H9 (cell line): ENCODE data around the gene ATP2A2. TPM values are rescaled to one million over a fixed set of nuclear protein-coding genes. Genes with fewer than 3 reads are reported as not detected.
A peak's percentile ranks its signal among the peaks of the same experiment; 100 is the strongest.

ENCODE experiments used
- DNase-seq: peaks from one replicate; pipeline ENCODE4 v3.0.0-alpha.2; 2017
- H2AFZ ChIP-seq: one replicate; pipeline ENCODE4 v1.6.1; 2013; ENCODE audit warnings: mild to moderate bottlenecking, low read length, control low read depth, moderate library complexity
- H2AK5ac ChIP-seq: 2 replicates; pipeline ENCODE4 v1.6.1; 2013; ENCODE audit warnings: low read length, control low read depth, mixed read lengths; ENCODE audit not compliant: insufficient read length
- H2BK120ac ChIP-seq: one replicate; pipeline ENCODE4 v1.6.1; 2013; ENCODE audit warnings: low read depth, mild to moderate bottlenecking, low read length, control low read depth, inconsistent platforms; ENCODE audit not compliant: poor library complexity, severe bottlenecking
- H2BK12ac ChIP-seq: 2 replicates; pipeline ENCODE4 v1.6.1; 2013; ENCODE audit warnings: low read length, control low read depth, mixed read lengths, low read depth; ENCODE audit not compliant: insufficient read length
- H2BK15ac ChIP-seq: 2 replicates; pipeline ENCODE4 v1.6.1; 2013; ENCODE audit warnings: low read depth, low read length, control low read depth
- H2BK20ac ChIP-seq: one replicate; pipeline ENCODE4 v1.6.1; 2013; ENCODE audit warnings: low read depth, mild to moderate bottlenecking, low read length, control low read depth, inconsistent platforms; ENCODE audit not compliant: poor library complexity, severe bottlenecking
- H2BK5ac ChIP-seq: 2 replicates; pipeline ENCODE4 v1.6.1; 2013; ENCODE audit warnings: low read length, control low read depth, mixed read lengths; ENCODE audit not compliant: insufficient read length
- H3K14ac ChIP-seq: 2 replicates; pipeline ENCODE4 v1.6.1; 2013; ENCODE audit warnings: low read length, control low read depth; ENCODE audit not compliant: insufficient read depth
- H3K18ac ChIP-seq: 2 replicates; pipeline ENCODE4 v1.6.1; 2013; ENCODE audit warnings: low read depth, mild to moderate bottlenecking, mixed read lengths, low read length, control low read depth; ENCODE audit not compliant: insufficient read length
- H3K23ac ChIP-seq: 2 replicates; pipeline ENCODE4 v1.6.1; 2013; ENCODE audit warnings: low read length, control low read depth, mixed read lengths, low read depth; ENCODE audit not compliant: insufficient read length
- H3K23me2 ChIP-seq: 2 replicates; pipeline ENCODE4 v1.6.1; 2013; ENCODE audit warnings: low read depth, mild to moderate bottlenecking, mixed read lengths, low read length, control low read depth; ENCODE audit not compliant: insufficient read length, poor library complexity, severe bottlenecking
- H3K27ac ChIP-seq: 2 replicates; pipeline ENCODE4 v1.5.1; 2013; ENCODE audit warnings: low read length, control low read depth, mixed read lengths, low read depth; ENCODE audit not compliant: insufficient read length
- H3K27me3 ChIP-seq: 2 replicates; pipeline ENCODE4 v1.6.1; 2013; ENCODE audit warnings: low read length, control low read depth, inconsistent platforms; ENCODE audit not compliant: insufficient read depth
- H3K4ac ChIP-seq: 2 replicates; pipeline ENCODE4 v1.6.1; 2013; ENCODE audit warnings: low read depth, mild to moderate bottlenecking, control low read depth, inconsistent platforms, low read length, moderate library complexity
- H3K4me1 ChIP-seq: 2 replicates; pipeline ENCODE4 v1.6.1; 2013; ENCODE audit warnings: low read length, control low read depth, inconsistent platforms; ENCODE audit not compliant: insufficient read depth
- H3K4me2 ChIP-seq: 2 replicates; pipeline ENCODE4 v1.6.1; 2013; ENCODE audit warnings: low read length, control low read depth, mixed read lengths; ENCODE audit not compliant: insufficient read length, insufficient read depth
- H3K56ac ChIP-seq: 2 replicates; pipeline ENCODE4 v1.6.1; 2013; ENCODE audit warnings: low read depth, mild to moderate bottlenecking, mixed read lengths, low read length, control low read depth; ENCODE audit not compliant: insufficient read length
- H3K79me1 ChIP-seq: 2 replicates; pipeline ENCODE4 v1.6.1; 2013; ENCODE audit warnings: low read depth, mild to moderate bottlenecking, moderate library complexity, low read length, control low read depth, inconsistent platforms; ENCODE audit not compliant: insufficient read depth, poor library complexity, severe bottlenecking
- H3K79me2 ChIP-seq: 2 replicates; pipeline ENCODE4 v1.6.1; 2013; ENCODE audit warnings: low read length, control low read depth, inconsistent platforms; ENCODE audit not compliant: insufficient read depth
- H3K9ac ChIP-seq: 2 replicates; pipeline ENCODE4 v1.6.1; 2013; ENCODE audit warnings: low read length, control low read depth, mixed read lengths; ENCODE audit not compliant: insufficient read length; ENCODE audit errors: extremely low read depth
- H3K9me3 ChIP-seq: one replicate; pipeline ENCODE4 v1.6.1; 2013; ENCODE audit warnings: low read depth, low read length, inconsistent platforms; ENCODE audit not compliant: control insufficient read depth
- H3T11ph ChIP-seq: one replicate; pipeline ENCODE4 v1.6.1; 2013; ENCODE audit warnings: mild to moderate bottlenecking, low read length, control low read depth, inconsistent platforms
- H4K20me1 ChIP-seq: one replicate; pipeline ENCODE4 v1.6.1; 2013; ENCODE audit not compliant: control insufficient read depth, insufficient read length, insufficient read depth
- H4K5ac ChIP-seq: 2 replicates; pipeline ENCODE4 v1.6.1; 2013; ENCODE audit warnings: low read depth, mild to moderate bottlenecking, mixed read lengths, low read length, control low read depth; ENCODE audit not compliant: insufficient read length
- H4K8ac ChIP-seq: replicated peaks from 2 replicates; pipeline ENCODE4 v1.6.1; 2013; ENCODE audit warnings: low read length, control low read depth, mixed read lengths, low read depth; ENCODE audit not compliant: insufficient read length
- H4K91ac ChIP-seq: 2 replicates; pipeline ENCODE4 v1.6.1; 2013; ENCODE audit warnings: low read depth, mild to moderate bottlenecking, moderate library complexity, mixed read lengths, low read length, control low read depth; ENCODE audit not compliant: insufficient read length
- H3K27ac Mint-ChIP-seq, 3 experiments: 2 replicates in 2 of 3; 3 replicates in 1 of 3; pipeline ENCODE4 v1.8.0; 2020 to 2021; ENCODE audit warnings: mixed read lengths in 3 of 3, mild to moderate bottlenecking in 1 of 3, moderate library complexity in 1 of 3
- H3K27me3 Mint-ChIP-seq: 2 replicates; pipeline ENCODE4 v1.8.0; 2021; ENCODE audit warnings: low read depth, mild to moderate bottlenecking, moderate library complexity, mixed read lengths
- H3K36me3 Mint-ChIP-seq, 3 experiments: 2 replicates in 2 of 3; 3 replicates in 1 of 3; pipeline ENCODE4 v1.8.0; 2020 to 2021; ENCODE audit warnings: low read depth in 3 of 3, mixed read lengths in 3 of 3; ENCODE audit not compliant: insufficient read depth in 1 of 3
- H3K4me1 Mint-ChIP-seq, 2 experiments: 2 replicates each; pipeline ENCODE4 v1.8.0; 2020; ENCODE audit warnings: mixed read lengths in 2 of 2
- H3K4me3 Mint-ChIP-seq, 2 experiments: 2 replicates in 1 of 2; 3 replicates in 1 of 2; pipeline ENCODE4 v1.8.0; 2020 to 2021; ENCODE audit warnings: mild to moderate bottlenecking in 2 of 2, mixed read lengths in 2 of 2, moderate library complexity in 1 of 2
- H3K9me3 Mint-ChIP-seq, 2 experiments: 2 replicates in 1 of 2; 3 replicates in 1 of 2; pipeline ENCODE4 v1.8.0; 2020; ENCODE audit warnings: mild to moderate bottlenecking in 2 of 2, mixed read lengths in 2 of 2, moderate library complexity in 1 of 2
- WGBS: extraction: QIAGEN DNeasy Blood & Tissue Kit; methylation state at CpG from one replicate; pipeline ENCODE4 v1.1.7; 2013; ENCODE audit warnings: missing lambda C conversion rate, low lambda C conversion rate, mixed read lengths; ENCODE audit not compliant: insufficient read length; ENCODE audit errors: extremely low coverage; 5-methylcytosine and 5-hydroxymethylcytosine counted together
- total RNA-seq: library from RNA; stranded (reverse); gene quantifications from 2 replicates; pipeline ENCODE4 v1.2.1, GENCODE V29; 2021
- TF ChIP-seq, protein P1 (sequence below): fragments of 200-600 bp; sonication (generic); conservative IDR thresholded peaks from 3 replicates; pipeline ENCODE4 v1.8.0; 2021; ENCODE audit warnings: antibody characterized with exemption, mild to moderate bottlenecking

Gene ATP2A2
- total RNA-seq, 1 experiment from 2014 or later = 257 TPM

DNA sequence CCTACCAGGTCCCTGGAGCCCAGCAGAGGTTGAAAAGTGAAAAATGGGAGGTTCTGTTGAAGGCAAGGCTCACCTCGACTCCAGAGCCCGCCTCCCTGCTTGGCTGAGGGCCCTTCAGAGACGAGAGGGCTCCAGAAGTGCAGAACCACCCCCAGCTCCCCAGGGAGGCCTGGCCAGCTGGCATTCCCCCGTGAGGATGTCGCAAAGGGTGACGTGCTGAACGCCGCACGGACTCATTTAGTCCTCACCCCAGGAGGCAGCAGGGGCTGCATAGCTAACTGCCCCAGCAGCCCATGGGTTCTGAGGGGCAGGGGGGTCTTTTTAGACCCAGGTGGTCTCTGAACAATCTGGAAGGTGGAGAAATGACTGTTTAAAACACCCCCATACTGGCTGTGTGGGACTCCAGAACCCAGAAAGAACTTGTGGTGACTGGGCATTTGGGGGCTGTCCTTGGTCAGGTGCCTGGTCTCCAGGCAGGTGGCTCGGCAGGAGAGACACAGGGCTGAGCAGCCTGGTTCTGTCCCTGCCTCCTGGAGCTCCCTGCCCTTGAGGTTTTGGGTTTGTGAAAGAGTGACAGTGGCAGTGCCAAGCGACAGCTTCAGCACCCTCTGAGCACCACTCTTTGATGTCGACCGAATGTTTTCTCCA lies 90.5 kb downstream of the ATP2A2 start:
- Histone ChIP-seq H2BK15ac (no peak overlapping the region), H3K4me2 (no peak overlapping the region), H4K8ac (no peak overlapping the region), H3K4me1 (no peaks in the 10 kb centered on the region), H3K18ac (no peak overlapping the region), H3K23ac (no peak overlapping the region), H2BK12ac (no peak overlapping the region), H2BK120ac (no peak overlapping the region), H2AFZ (no peak overlapping the region), H3K9ac (no peak overlapping the region), H2BK5ac (no peak overlapping the region), H4K5ac (no peak overlapping the region), H3K14ac (no peak overlapping the region; the same call in 1 of the 2 replicates), H3K9me3 (no peaks in the 10 kb centered on the region), H3K4ac (no peak overlapping the region), H2BK20ac (no peak overlapping the region), H3K23me2 (no peaks in the 10 kb centered on the region), H3K27me3 (no peaks in the 10 kb centered on the region), H3K79me2 (no peaks in the 10 kb centered on the region), H3T11ph (no peak overlapping the region), H2AK5ac (no peak overlapping the region), H3K56ac (no peak overlapping the region), H3K27ac (no peak overlapping the region), H4K91ac (no peak overlapping the region), H4K20me1 (no peaks in the 10 kb centered on the region), H3K79me1 (no peaks in the 10 kb centered on the region)
- Mint-ChIP-seq H3K4me3 (no peak overlapping the region), H3K4me1 (no peaks in the 10 kb centered on the region), H3K9me3 (no peaks in the 10 kb centered on the region), H3K36me3 (peaks cover 22 to 58% (median 43%) of the 10 kb centered on the region in 3 experiments), H3K27me3 (no peaks in the 10 kb centered on the region), H3K27ac (peak overlapping the region; percentile 23 to 92 (median 71); a peak in 3 of 7 replicates)
- DNase-seq = peak; percentile 33
- WGBS = no CpG with 5 or more reads among the region's 13 CpGs
- TF ChIP-seq, protein P1, sequence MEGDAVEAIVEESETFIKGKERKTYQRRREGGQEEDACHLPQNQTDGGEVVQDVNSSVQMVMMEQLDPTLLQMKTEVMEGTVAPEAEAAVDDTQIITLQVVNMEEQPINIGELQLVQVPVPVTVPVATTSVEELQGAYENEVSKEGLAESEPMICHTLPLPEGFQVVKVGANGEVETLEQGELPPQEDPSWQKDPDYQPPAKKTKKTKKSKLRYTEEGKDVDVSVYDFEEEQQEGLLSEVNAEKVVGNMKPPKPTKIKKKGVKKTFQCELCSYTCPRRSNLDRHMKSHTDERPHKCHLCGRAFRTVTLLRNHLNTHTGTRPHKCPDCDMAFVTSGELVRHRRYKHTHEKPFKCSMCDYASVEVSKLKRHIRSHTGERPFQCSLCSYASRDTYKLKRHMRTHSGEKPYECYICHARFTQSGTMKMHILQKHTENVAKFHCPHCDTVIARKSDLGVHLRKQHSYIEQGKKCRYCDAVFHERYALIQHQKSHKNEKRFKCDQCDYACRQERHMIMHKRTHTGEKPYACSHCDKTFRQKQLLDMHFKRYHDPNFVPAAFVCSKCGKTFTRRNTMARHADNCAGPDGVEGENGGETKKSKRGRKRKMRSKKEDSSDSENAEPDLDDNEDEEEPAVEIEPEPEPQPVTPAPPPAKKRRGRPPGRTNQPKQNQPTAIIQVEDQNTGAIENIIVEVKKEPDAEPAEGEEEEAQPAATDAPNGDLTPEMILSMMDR = no peak
